Mesodermal cell (in vitro differentiated cells): ENCODE measurements around the gene ENTPD2.

Source experiments
- H3K27ac ChIP-seq: 2 replicates; pipeline ENCODE4 v1.7.0; 2013; ENCODE audit warnings: mild to moderate bottlenecking, low read depth, low read length, moderate library complexity; ENCODE audit not compliant: severe bottlenecking
- H3K36me3 ChIP-seq: 2 replicates; pipeline ENCODE4 v1.7.1; 2013; ENCODE audit warnings: mild to moderate bottlenecking, low read length, moderate library complexity; ENCODE audit not compliant: control insufficient read depth, insufficient read depth
- H3K4me1 ChIP-seq: one replicate; pipeline ENCODE4 v1.7.1; 2013; ENCODE audit warnings: mild to moderate bottlenecking, low read length; ENCODE audit not compliant: insufficient read depth, control insufficient read depth, poor library complexity, severe bottlenecking
- H3K4me3 ChIP-seq: 2 replicates; pipeline ENCODE4 v1.7.0; 2013; ENCODE audit warnings: low read length, control low read depth, mild to moderate bottlenecking; ENCODE audit not compliant: insufficient read depth, poor library complexity, severe bottlenecking; ENCODE audit errors: extremely low read depth
- H3K9me3 ChIP-seq: 2 replicates; pipeline ENCODE4 v1.7.1; 2013; ENCODE audit warnings: mild to moderate bottlenecking, low read length, moderate library complexity; ENCODE audit not compliant: control insufficient read depth
- WGBS, 2 experiments: methylation state at CpG; one replicate each; pipeline ENCODE4 v1.1.5; 2013; ENCODE audit warnings: missing lambda C conversion rate in 2 of 2; ENCODE audit not compliant: insufficient coverage in 2 of 2; 5-methylcytosine and 5-hydroxymethylcytosine counted together

The ENTPD2 gene

DNA sequence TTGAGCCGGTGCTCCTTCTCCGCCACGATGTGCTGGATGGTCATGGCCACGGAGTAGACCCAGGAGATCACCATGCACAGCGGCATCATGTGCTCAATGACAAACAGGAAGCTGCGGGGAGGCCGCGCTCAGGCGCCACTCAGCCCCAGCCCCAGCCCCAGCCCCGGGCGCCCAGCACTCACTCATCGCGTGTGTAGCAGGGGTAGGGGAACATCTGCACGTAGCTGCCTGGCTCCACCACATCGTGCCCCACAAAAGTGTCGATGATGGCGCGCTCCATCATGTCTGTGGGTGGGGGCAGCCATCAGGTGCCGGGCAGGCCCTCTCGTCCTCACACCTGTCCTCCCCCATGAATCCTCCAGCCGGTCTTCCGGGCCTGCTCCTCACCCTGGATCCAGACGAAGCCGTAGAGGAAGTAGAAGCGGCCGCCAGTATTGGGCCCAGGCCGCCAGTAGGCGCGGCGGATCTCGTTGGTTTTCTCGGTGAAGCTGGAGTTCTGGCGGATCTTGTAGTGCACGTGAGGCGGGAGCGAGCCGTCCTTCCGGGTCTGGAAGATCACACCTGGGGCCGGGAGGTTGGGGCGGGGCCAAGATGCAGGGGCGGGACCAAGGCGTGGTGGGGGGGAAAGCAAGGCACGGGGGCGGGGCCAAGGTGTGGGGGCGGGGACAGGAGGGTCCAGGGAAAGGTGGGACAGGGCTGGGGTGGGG is 35.9 kb downstream of the ENTPD2 start:
- Histone ChIP-seq H3K4me1 (no peaks in the 10 kb centered on the region), H3K4me3 (no peak overlapping the region), H3K27ac (no peak overlapping the region), H3K9me3 (no peaks in the 10 kb centered on the region), H3K36me3 (peaks cover 4% of the 10 kb centered on the region)
- WGBS, 2 experiments, result 95 to 97% methylated on average over 27 to 37 of the region's 45 CpGs

DNA sequence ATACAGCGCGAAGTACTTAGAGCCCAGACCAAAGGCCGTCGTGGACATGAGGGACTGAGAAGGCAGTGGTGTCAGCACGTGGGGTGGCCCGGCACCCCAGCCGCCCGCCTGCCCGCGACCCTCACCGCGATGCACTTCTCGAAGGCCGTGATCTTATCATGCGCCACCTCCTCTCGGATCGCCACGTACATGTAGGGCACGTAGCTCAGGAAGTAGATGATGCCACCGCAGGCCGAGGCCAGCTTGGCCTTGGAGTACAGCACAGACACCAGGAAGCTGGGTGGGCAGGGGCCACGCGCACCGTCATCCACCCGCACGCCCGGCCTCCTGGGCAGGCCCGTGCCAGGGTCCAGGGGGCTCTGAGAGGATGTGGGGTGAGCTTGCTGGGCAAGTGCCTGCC is 36.8 kb downstream of the ENTPD2 start:
- Histone ChIP-seq H3K4me3 (no peak overlapping the region), H3K9me3 (no peaks in the 10 kb centered on the region), H3K36me3 (peaks cover 4% of the 10 kb centered on the region), H3K27ac (no peak overlapping the region), H3K4me1 (no peaks in the 10 kb centered on the region)
- 94% methylated on average over 24 to 28 of the region's 28 CpGs for WGBS, 2 experiments

DNA sequence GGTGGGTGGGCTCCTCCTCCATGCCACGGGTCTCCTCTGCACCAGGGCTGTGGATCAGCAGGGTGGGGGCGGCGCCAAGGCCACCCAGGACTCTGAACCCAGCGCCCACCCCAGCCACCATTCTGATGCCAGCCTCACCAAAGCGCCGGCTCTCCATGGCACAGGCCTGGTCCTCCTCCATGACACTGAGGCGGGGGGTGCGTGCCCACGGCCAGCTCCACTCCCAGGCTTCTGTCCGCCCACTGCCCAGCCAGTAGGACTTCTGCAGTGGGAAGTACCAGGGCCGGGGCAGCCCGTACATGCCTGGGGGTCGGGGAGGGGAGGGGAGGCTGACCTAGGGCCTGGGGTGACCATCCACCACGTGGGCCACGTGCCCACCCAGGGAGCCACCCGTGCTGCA is 37.4 kb downstream of the ENTPD2 start:
- Histone ChIP-seq H3K4me3 (no peak overlapping the region), H3K9me3 (no peaks in the 10 kb centered on the region), H3K36me3 (peaks cover 4% of the 10 kb centered on the region), H3K27ac (no peak overlapping the region), H3K4me1 (no peaks in the 10 kb centered on the region)
- 95 to 99% methylated on average over 11 to 13 of the region's 16 CpGs for WGBS, 2 experiments

DNA sequence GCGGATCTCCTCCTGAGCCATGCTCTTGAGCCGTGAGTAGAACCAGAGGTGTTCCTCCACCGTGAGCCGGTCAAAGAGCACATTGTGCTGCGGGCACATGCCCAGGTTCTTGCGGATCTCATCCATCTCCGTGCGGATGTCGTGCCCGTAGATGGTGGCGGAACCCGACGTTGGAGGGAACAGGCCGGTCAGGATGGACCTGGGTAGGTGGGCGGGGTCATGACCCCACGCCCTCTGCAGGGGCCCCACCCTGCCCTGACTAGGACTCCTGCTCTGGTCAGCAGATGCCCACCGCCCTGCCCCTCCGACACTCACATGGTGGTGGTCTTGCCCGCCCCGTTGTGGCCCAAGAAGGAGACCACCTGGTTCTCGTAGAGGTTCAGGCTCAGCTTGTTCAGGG is 37.9 kb downstream of the ENTPD2 start:
- Histone ChIP-seq H3K4me1 (no peaks in the 10 kb centered on the region), H3K9me3 (no peaks in the 10 kb centered on the region), H3K27ac (no peak overlapping the region), H3K4me3 (no peak overlapping the region), H3K36me3 (peaks cover 4% of the 10 kb centered on the region)
- WGBS, 2 experiments, result 94 to 96% methylated on average over 21 of the region's 21 CpGs

- WGBS, 2 experiments, result 96 to 98% methylated on average over 24 of the region's 25 CpGs
- H3K27ac ChIP-seq, result no peak overlapping the region
- no peaks in the 10 kb centered on the region for H3K4me1 ChIP-seq
- H3K36me3 ChIP-seq, result peaks cover 4% of the 10 kb centered on the region
- H3K9me3 ChIP-seq, result no peaks in the 10 kb centered on the region
- H3K4me3 ChIP-seq, result no peak overlapping the region
Observed at GRCh38 chr9:137015540-137015930, 38.3 kb downstream of the ENTPD2 start.

- Histone ChIP-seq H3K4me1 (no peaks in the 10 kb centered on the region), H3K27ac (no peak overlapping the region), H3K4me3 (no peak overlapping the region), H3K9me3 (no peaks in the 10 kb centered on the region), H3K36me3 (peaks cover 4% of the 10 kb centered on the region)
- 97% methylated on average over 28 to 36 of the region's 36 CpGs for WGBS, 2 experiments
Observed at GRCh38 chr9:137014776-137015539, 38.9 kb downstream of the ENTPD2 start.

GRCh38 chr9:137014166-137014565 is 39.7 kb downstream of the ENTPD2 start:
- Histone ChIP-seq H3K4me3 (no peak overlapping the region), H3K4me1 (no peaks in the 10 kb centered on the region), H3K27ac (no peak overlapping the region), H3K36me3 (peaks cover 4% of the 10 kb centered on the region), H3K9me3 (no peaks in the 10 kb centered on the region)
- 87 to 91% methylated on average over 19 to 23 of the region's 23 CpGs for WGBS, 2 experiments

- no peak overlapping the region for H3K4me3 ChIP-seq
- no peaks in the 10 kb centered on the region for H3K9me3 ChIP-seq
- H3K4me1 ChIP-seq, result no peaks in the 10 kb centered on the region
- 93 to 95% methylated on average over 10 to 17 of the region's 20 CpGs for WGBS, 2 experiments
- H3K27ac ChIP-seq, result no peak overlapping the region
- H3K36me3 ChIP-seq, result peaks cover 4% of the 10 kb centered on the region
Observed at GRCh38 chr9:137013571-137013940, 40.3 kb downstream of the ENTPD2 start.

GRCh38 chr9:137012694-137013570 is 40.9 kb downstream of the ENTPD2 start:
- H3K4me3 ChIP-seq, result no peak overlapping the region
- no peaks in the 10 kb centered on the region for H3K4me1 ChIP-seq
- 76% methylated on average over 35 to 57 of the region's 67 CpGs for WGBS, 2 experiments
- peaks cover 4% of the 10 kb centered on the region for H3K36me3 ChIP-seq
- no peaks in the 10 kb centered on the region for H3K9me3 ChIP-seq
- no peak overlapping the region for H3K27ac ChIP-seq

DNA sequence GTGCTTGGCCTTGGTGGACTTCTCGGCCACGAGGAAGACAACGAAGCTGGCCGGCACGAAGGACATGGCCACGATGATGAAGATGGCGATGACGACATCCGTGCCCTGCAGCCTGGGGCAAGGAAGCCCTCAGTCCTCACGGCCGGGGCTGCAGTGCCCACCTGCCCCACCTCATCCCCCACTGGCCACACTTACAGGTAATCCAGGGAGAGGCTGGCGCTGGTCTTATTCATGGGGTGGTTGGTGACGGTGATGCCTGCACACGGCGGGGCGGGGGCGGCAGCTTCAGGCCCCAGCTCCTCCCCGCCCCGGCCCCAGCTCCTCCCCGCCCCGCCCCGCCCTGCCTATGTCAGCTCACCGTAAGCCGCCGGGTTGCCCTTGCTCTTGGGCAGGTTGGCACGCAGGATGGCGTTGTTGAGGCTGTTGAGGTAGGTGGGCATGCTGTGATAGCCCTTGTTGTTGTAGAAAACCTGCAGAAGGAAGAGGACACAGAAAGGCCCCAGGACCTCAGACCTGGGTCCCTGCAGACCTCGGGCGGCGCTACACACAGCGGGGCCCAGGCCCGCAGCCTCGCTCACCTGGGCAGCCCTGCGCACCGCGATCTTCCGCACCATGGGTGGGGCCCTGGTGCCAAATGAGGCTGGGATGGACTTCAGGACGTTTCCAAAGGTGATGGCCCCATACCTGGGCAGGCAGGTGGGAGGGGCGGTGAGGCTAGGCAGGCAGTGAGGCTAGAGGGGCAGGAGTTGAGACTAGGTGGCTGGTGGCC is 41.8 kb downstream of the ENTPD2 start:
- peaks cover 4% of the 10 kb centered on the region for H3K36me3 ChIP-seq
- no peak overlapping the region for H3K4me3 ChIP-seq
- no peaks in the 10 kb centered on the region for H3K9me3 ChIP-seq
- H3K27ac ChIP-seq, result no peak overlapping the region
- H3K4me1 ChIP-seq, result no peaks in the 10 kb centered on the region
- WGBS, 2 experiments, result 93 to 96% methylated on average over 27 to 29 of the region's 39 CpGs
